T-helper 2 cell treated with Interferon-gamma antibody and Interleukin-4, amounts not matched to agents 5 μg/mL and 100 μg/mL, for 36 hours (primary cell): ENCODE measurements around the gene SH3PXD2A.

Experiments
- DNase-seq: peaks from one replicate; pipeline ENCODE4 v3.0.0; 2021; ENCODE audit warnings: low spot score
- H3K27ac Mint-ChIP-seq: one replicate; pipeline ENCODE4 v1.8.0; 2021; ENCODE audit warnings: mild to moderate bottlenecking, mixed read lengths
- H3K27me3 Mint-ChIP-seq: one replicate; pipeline ENCODE4 v1.8.0; 2021; ENCODE audit warnings: low read depth, mixed read lengths
- H3K36me3 Mint-ChIP-seq: one replicate; pipeline ENCODE4 v1.8.0; 2021; ENCODE audit warnings: low read depth, mixed read lengths
- H3K4me1 Mint-ChIP-seq: one replicate; pipeline ENCODE4 v1.8.0; 2021; ENCODE audit warnings: low read depth, mixed read lengths
- H3K4me3 Mint-ChIP-seq: one replicate; pipeline ENCODE4 v1.8.0; 2022; ENCODE audit warnings: mild to moderate bottlenecking, moderate library complexity, mixed read lengths
- H3K9me3 Mint-ChIP-seq: one replicate; pipeline ENCODE4 v1.8.0; 2021; ENCODE audit warnings: mixed read lengths

SH3PXD2A gene

DNA sequence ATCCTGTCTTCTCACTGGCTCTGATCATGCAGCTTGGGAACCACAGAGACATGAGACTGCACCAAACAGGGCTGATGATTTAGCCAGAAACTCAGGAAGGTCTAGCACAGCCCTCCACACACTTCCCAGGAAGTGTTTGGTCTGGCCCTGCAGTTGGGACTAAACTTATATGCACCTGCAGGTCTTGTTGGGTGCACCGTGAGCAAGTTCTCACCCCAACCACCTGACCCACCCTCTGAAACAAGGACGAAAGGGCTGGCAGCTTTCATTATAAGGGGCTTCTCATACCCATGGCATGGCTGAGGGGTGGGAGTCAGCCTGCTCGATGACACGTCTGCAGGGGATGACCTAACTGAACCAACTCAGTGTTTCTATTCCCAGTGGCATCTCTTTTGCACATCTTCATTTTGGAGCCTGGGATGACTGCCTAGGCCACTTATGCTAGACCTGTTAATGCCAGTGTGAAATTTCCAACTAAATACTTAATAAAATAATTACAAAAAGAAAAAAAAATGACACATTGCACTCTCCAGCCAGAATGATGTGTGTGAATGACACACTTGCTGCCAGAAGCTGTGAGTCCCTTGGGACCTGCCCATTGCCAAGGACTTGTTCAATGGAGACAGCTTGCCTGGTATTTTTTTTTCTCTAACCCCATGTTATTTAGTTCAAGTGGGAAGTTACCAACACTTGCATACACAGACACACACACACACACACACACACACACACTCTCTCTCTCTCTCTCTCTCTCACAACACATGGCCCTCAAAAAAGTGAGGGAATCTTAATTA is 259.2 kb downstream of the SH3PXD2A start:
- H3K4me3 Mint-ChIP-seq, result no peak overlapping the region
- no peaks in the 10 kb centered on the region for H3K36me3 Mint-ChIP-seq
- no peak for DNase-seq
- H3K9me3 Mint-ChIP-seq, result no peaks in the 10 kb centered on the region
- H3K27ac Mint-ChIP-seq, result no peak overlapping the region
- no peaks in the 10 kb centered on the region for H3K4me1 Mint-ChIP-seq
- no peaks in the 10 kb centered on the region for H3K27me3 Mint-ChIP-seq

DNA sequence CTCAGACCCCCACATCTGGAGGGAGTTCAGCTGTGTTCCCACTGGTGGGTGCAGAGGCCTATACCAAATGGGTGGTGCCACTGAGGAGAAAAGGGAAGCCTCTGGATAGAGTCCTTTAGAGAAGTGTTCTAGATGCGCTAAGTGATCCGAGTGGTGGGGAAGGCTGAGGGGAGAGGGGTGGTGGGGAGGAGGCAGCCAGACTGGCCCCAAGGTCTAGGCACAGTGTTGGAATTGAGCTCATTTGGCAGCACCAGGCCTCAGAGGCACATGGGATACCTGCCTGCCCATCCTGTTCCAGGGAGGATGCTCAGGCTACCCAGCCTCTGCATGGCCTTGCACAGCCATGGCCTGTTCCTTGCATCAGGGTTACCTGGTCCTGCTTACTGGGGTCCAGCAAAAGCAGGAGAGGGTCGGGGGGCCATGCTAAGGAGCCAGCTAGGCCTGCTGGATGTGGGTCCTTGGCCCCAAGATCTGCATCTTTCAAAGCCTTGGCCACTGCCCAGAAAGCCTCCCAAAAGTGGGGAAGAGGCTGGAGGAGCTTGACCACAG is 262.3 kb downstream of the SH3PXD2A start:
- no peaks in the 10 kb centered on the region for H3K27me3 Mint-ChIP-seq
- no peak overlapping the region for H3K4me3 Mint-ChIP-seq
- H3K9me3 Mint-ChIP-seq, result no peaks in the 10 kb centered on the region
- DNase-seq, result no peak
- no peaks in the 10 kb centered on the region for H3K36me3 Mint-ChIP-seq
- no peaks in the 10 kb centered on the region for H3K4me1 Mint-ChIP-seq
- no peak overlapping the region for H3K27ac Mint-ChIP-seq

DNA sequence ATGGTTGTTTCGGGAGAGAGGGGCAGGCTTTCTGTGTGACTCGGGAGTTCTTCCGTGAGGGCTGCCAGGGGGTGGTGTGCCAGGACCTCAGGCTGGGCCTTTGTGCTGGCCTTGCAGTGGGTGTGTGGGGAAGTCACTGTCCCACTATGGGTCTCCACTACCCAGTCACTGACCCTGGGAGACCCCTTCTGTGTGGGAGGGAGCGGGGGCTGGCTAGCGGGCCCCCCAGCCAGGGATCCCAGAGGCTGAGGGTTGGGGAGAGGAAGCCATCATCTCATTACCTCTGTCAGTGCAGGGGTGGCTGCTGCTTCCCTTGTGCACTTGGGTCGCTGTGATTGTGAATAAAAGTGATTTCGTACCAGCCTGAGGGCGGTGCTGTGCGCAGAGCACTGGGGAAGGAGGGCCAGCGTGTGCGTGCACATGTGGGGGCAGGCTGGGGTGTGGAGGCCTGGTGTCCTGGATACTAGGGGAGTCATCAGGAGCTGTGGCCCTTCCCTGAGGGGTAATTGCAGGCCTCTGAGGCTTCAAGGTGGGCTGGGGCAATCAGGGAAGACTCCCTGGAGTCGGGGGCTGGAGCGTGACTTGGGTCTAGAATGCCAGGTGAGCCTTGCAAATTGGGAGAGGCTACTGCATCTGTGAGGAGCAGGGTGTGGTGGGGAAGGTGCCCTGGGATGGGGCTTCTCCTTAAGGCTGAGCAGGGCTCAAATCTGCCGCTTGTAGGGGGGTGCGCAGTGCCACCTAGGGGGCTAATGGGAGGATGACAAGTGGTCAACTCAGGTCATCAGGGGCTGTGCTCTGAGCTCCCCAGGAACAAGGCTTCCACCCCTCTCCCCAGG is 263.0 kb downstream of the SH3PXD2A start:
- Mint-ChIP-seq H3K36me3 (no peaks in the 10 kb centered on the region), H3K27ac (no peak overlapping the region), H3K9me3 (no peaks in the 10 kb centered on the region), H3K27me3 (no peaks in the 10 kb centered on the region), H3K4me3 (no peak overlapping the region), H3K4me1 (no peaks in the 10 kb centered on the region)
- DNase-seq, result peak; percentile 13

DNA sequence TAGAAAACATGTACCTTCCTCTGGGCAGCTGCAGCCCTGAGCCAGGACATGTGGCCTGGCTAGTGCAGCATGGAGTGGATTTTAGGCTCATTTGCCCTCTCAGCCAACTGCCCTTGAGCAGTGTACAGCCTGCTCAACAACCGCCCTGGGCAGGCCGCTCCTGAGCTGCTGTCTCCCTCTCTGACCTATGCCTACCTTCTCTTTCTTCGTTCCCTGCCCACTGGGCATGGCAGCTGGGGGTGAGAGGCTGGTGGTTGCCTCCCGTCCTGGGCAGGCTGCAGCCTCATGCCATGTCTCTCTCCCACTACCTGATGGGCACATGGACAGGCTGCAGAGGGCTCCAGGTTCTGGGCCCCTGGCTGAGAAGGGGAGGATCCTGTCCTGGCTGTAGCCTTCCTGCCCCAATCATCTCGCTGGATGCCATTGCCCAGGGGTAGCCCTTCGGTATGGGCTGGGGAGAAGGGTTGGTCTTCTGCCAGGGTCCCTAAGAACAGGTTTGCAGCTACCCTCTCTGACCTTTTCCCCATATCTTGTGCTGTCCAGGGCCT is 264.6 kb downstream of the SH3PXD2A start:
- Mint-ChIP-seq H3K36me3 (no peaks in the 10 kb centered on the region), H3K9me3 (no peaks in the 10 kb centered on the region), H3K27me3 (peaks cover 3% of the 10 kb centered on the region), H3K4me3 (no peak overlapping the region), H3K27ac (no peak overlapping the region), H3K4me1 (no peaks in the 10 kb centered on the region)
- no peak for DNase-seq

DNA sequence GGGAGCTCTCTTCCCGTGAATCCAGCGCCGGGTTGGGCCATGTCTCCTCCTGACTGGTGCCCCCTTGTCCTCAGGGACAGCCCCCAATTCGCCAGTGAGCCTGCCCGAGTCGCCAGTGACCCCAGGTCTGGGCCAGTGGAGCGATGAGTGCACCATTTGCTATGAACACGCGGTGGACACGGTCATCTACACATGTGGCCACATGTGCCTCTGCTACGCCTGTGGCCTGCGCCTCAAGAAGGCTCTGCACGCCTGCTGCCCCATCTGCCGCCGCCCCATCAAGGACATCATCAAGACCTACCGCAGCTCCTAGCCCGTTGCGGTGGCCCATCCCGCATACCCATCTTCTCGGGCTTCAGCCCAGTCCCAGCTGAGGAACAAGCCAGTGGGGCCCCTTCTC is 265.3 kb downstream of the SH3PXD2A start:
- H3K36me3 Mint-ChIP-seq, result no peaks in the 10 kb centered on the region
- DNase-seq, result no peak
- H3K4me3 Mint-ChIP-seq, result no peak overlapping the region
- H3K9me3 Mint-ChIP-seq, result no peaks in the 10 kb centered on the region
- H3K27ac Mint-ChIP-seq, result no peak overlapping the region
- no peaks in the 10 kb centered on the region for H3K4me1 Mint-ChIP-seq
- peaks cover 3% of the 10 kb centered on the region for H3K27me3 Mint-ChIP-seq

DNA sequence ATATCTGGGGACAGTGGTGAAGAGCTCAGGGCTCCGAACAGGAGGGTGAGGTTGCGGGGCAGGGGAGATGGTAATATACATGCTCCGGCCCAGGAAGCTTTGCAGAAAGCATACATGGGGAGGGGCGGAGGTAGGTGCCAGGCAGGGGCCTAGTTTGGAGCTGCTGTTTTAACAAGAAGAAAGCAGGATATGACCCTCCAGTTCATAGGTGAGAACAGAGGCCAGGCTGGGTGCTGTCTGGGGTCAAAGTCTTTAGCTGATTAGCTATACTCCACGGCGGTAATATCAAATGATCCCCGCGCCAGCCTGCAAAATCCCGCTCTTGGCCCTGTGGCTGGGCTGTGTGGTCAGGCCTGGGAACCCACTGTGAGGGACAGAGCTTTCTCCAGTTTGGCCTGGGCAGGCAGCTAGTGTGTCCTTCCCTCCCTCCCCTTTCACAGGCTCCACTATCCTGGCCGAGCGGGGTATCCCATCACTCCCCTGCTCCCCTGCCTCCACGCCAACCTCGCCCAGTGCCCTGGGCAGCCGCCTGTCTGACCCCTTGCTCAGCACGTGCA is 266.2 kb downstream of the SH3PXD2A start:
- Mint-ChIP-seq H3K27ac (no peak overlapping the region), H3K4me3 (no peak overlapping the region), H3K9me3 (no peaks in the 10 kb centered on the region), H3K4me1 (no peaks in the 10 kb centered on the region), H3K36me3 (no peaks in the 10 kb centered on the region), H3K27me3 (peaks cover 3% of the 10 kb centered on the region)
- DNase-seq, result no peak

DNA sequence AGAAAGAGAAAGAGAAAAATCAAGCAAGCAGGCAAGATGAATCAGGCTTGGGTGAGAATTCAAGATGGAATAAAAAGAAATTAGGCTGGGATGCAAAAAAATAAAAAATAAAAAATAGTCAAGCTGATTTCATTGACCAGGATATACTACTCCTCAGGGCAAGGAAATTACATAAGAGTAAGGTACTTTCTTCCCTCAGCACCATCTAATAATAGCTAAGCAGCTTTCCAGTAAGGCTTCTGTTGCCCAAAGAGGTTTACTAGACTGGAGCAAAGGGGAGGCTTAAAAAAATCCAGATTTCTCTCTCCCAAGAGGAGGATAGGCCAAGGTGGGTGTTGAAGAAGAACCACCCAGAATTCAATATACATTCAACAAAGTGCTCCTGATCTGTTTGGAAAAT is 268.3 kb downstream of the SH3PXD2A start:
- H3K9me3 Mint-ChIP-seq, result no peaks in the 10 kb centered on the region
- H3K27me3 Mint-ChIP-seq, result peaks cover 7% of the 10 kb centered on the region
- H3K36me3 Mint-ChIP-seq, result peaks cover 2% of the 10 kb centered on the region
- H3K4me3 Mint-ChIP-seq, result no peak overlapping the region
- peaks cover 4% of the 10 kb centered on the region for H3K4me1 Mint-ChIP-seq
- H3K27ac Mint-ChIP-seq, result no peak overlapping the region
- DNase-seq, result no peak

DNA sequence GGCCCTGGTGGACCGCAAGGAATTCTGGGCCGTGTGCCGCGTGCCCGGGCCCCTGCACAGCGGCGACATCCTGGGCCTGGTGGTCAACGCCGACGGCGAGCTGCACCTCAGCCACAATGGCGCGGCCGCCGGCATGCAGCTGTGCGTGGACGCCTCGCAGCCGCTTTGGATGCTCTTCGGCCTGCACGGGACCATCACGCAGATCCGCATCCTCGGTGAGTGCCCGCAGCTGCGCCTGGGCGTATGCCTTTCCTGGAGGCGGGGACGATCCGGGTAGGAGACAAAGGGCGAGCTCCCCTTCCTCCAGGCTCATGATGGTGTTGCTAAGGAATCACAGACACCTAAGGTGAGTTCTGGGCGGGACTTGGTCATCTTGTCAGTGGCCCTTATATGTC is 270.4 kb downstream of the SH3PXD2A start:
- peaks cover 4% of the 10 kb centered on the region for H3K4me1 Mint-ChIP-seq
- no peak for DNase-seq
- no peaks in the 10 kb centered on the region for H3K9me3 Mint-ChIP-seq
- peak overlapping the region; percentile 40 for H3K4me3 Mint-ChIP-seq
- no peak overlapping the region for H3K27ac Mint-ChIP-seq
- H3K27me3 Mint-ChIP-seq, result peaks cover 10% of the 10 kb centered on the region
- H3K36me3 Mint-ChIP-seq, result peaks cover 2% of the 10 kb centered on the region

DNA sequence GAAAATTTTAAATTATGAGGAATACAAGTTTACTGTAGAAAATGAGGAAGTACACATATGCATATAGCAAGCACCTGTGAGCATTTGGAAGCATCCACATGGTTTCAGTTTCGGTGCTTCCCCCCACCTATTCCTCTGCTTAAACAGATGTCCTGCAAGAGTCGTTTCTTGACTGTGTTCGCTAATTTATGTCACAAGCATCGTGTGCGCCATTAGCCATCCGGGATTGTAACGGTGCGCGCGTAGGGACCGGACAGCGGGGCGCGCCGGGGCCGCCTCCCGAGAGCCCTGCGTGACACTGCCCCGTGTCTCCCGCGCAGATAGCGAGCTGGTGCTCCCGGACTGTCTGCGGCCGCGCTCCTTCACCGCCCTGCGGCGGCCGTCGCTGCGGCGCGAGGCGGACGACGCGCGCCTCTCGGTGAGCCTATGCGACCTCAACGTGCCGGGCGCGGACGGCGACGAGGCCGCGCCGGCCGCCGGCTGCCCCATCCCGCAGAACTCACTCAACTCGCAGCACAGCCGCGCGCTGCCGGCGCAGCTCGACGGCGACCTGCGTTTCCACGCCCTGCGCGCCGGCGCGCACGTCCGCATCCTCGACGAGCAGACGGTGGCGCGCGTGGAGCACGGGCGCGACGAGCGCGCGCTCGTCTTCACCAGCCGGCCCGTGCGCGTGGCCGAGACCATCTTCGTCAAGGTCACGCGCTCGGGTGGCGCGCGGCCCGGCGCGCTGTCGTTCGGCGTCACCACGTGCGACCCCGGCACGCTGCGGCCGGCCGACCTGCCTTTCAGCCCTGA is 271.0 kb downstream of the SH3PXD2A start:
- H3K9me3 Mint-ChIP-seq, result no peaks in the 10 kb centered on the region
- DNase-seq, result peak; percentile 24
- H3K36me3 Mint-ChIP-seq, result peaks cover 2% of the 10 kb centered on the region
- H3K27me3 Mint-ChIP-seq, result peaks cover 10% of the 10 kb centered on the region
- H3K27ac Mint-ChIP-seq, result peak overlapping the region; percentile 90
- peak overlapping the region; percentile 92 for H3K4me3 Mint-ChIP-seq
- peaks cover 4% of the 10 kb centered on the region for H3K4me1 Mint-ChIP-seq

DNA sequence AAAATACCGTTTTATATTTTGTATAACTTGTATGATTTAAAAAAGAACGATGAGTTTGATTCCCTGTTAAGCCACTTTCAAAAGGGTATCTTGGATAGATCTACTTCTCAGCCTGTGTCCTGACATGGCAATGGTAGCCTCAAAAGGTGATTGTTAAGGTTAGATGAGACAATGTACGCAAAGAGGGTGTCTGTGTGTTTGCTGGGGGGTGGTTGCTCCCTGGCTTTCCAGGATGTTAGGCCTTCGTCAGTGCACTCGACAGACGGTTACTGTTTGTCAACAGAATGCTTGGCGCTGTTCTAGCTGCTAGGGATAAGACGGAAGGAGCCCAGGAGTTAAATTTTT is 271.5 kb downstream of the SH3PXD2A start:
- Mint-ChIP-seq H3K27me3 (peaks cover 10% of the 10 kb centered on the region), H3K9me3 (no peaks in the 10 kb centered on the region), H3K27ac (peak overlapping the region; percentile 90), H3K4me1 (peaks cover 4% of the 10 kb centered on the region), H3K4me3 (peak overlapping the region; percentile 92), H3K36me3 (peaks cover 2% of the 10 kb centered on the region)
- DNase-seq, result no peak

DNA sequence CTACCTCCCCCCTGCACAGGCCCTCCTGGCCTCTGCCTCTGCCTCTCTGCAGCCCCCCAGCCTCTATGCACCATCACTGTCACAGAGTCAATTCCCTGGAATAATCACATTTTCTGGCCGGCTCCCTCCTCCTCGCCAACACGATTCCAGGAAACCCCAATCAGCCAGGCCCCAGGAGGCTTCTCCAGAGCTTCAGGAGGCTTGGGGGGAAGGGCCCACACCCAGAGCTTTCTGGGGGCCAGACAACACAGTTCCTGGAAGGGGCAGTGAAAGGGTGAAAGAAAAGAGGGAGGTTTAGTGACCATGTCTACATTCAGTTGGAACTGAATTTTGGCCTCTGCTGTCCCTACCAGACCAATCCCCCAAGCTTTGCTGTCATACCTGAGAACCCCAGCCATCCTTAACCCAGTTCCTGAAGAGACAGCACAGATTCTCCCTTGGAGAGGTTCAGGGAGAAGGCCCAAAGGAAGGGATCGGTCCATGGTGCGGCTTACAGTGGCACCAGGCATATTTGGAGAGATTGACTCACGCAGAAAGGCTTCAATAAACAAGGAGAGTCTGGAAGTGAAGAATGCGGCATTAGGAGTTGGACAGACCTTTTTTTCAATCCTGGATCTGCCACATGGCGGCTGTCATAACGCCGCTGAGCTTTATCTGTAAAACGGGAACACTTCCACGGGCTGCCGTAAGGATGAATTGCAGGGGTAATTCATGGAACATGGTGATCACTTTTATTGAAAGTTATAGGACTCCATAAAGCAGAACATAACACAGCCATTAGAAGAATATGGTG is 272.8 kb downstream of the SH3PXD2A start:
- no peak for DNase-seq
- Mint-ChIP-seq H3K4me1 (peaks cover 4% of the 10 kb centered on the region), H3K36me3 (peaks cover 2% of the 10 kb centered on the region), H3K27ac (no peak overlapping the region), H3K4me3 (peak overlapping the region; percentile 92), H3K9me3 (no peaks in the 10 kb centered on the region), H3K27me3 (peaks cover 10% of the 10 kb centered on the region)

DNA sequence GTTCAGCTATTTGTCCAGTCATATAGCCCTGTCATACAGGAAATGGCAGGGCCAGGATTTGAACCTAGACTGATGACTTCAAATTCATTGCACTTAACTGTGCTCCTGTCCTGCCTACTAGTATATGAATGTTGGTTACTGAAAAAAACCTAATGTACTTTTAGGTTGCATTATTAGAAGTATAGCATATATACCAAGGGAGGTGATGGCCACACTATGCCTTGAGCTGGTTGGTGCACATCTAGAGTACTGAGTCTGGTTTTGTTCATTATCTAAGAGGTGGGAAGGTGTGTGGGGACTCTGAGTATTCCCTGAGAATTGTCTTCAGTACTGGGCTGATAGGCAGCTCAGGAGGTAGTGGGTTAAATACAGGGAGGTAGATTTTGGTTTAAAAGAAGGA is 273.9 kb downstream of the SH3PXD2A start:
- peaks cover 2% of the 10 kb centered on the region for H3K36me3 Mint-ChIP-seq
- no peak overlapping the region for H3K4me3 Mint-ChIP-seq
- no peaks in the 10 kb centered on the region for H3K9me3 Mint-ChIP-seq
- DNase-seq, result no peak
- peaks cover 10% of the 10 kb centered on the region for H3K27me3 Mint-ChIP-seq
- peaks cover 4% of the 10 kb centered on the region for H3K4me1 Mint-ChIP-seq
- no peak overlapping the region for H3K27ac Mint-ChIP-seq

DNA sequence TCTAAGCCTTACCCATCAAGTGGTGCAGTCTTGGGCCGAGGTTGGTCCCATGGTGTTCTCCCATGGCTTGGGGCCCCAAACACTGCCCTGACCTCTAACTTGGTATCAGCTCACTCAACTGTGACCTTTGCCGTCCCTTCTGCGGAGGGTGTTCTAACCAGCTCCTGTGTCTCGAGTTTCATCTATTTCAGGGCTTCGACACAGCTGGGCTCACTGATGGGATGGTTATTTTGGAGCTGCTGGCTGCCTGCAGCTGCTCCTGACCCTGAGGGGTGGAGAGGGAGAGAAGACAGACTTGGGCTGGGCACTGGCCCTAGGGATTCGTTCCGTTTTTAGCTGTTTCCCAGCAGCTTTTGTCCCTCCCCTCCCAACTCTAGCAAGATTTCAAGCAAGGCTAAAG is 274.9 kb downstream of the SH3PXD2A start:
- Mint-ChIP-seq H3K9me3 (no peaks in the 10 kb centered on the region), H3K4me1 (peaks cover 4% of the 10 kb centered on the region), H3K4me3 (no peak overlapping the region), H3K36me3 (peaks cover 2% of the 10 kb centered on the region), H3K27ac (no peak overlapping the region), H3K27me3 (peaks cover 7% of the 10 kb centered on the region)
- DNase-seq, result no peak
